Common myeloid progenitor, CD34-positive (primary cell): ENCODE measurements around the gene AUTS2.

Experiments used
- CTCF ChIA-PET: fragments of 350-600 bp; sonication (Branson Sonifier 250); formaldehyde crosslinking; loops from one replicate; lab custom pipeline; 2021; ENCODE audit warnings: antibody characterized with exemption; lab: Charles Lee
- POLR2A ChIA-PET: fragments of 350-600 bp; sonication (Branson Sonifier 250); formaldehyde crosslinking; loops from one replicate; lab custom pipeline; 2021; ENCODE audit warnings: antibody characterized with exemption; lab: Charles Lee
- DNase-seq, 3 donors: peaks; one replicate each; pipeline versions ENCODE4 v3.0.0 to v3.0.0-alpha.2; 2013
- H3K27ac ChIP-seq, 2 experiments: 1 replicate in 1 of 2; 2 replicates in 1 of 2; pipeline ENCODE4 v1.7.0; 2013; ENCODE audit warnings: inconsistent platforms in 2 of 2, low read length in 2 of 2, mild to moderate bottlenecking in 2 of 2, low read depth in 1 of 2, moderate library complexity in 1 of 2; ENCODE audit not compliant: severe bottlenecking in 2 of 2, insufficient read depth in 1 of 2, poor library complexity in 1 of 2
- H3K27me3 ChIP-seq, 5 experiments: replicated peaks in 2 of 5; 1 replicate in 3 of 5; 2 replicates in 2 of 5; pipeline versions ENCODE4 v1.6.1 to v1.7.0; 2013; ENCODE audit warnings: low read length in 4 of 5, mild to moderate bottlenecking in 2 of 5, moderate library complexity in 2 of 5, inconsistent platforms in 1 of 5; ENCODE audit not compliant: insufficient read depth in 5 of 5, control insufficient read depth in 4 of 5
- H3K36me3 ChIP-seq, 4 experiments: 1 replicate in 2 of 4; 2 replicates in 2 of 4; pipeline versions ENCODE4 v1.6.1 to v1.7.0; 2013; ENCODE audit warnings: low read length in 3 of 4, control low read depth in 1 of 4, mild to moderate bottlenecking in 1 of 4; ENCODE audit not compliant: control insufficient read depth in 4 of 4, insufficient read depth in 4 of 4
- H3K4me1 ChIP-seq, 4 experiments: 1 replicate in 3 of 4; 2 replicates in 1 of 4; pipeline versions ENCODE4 v1.6.1 to v1.7.1; 2013; ENCODE audit warnings: low read length in 3 of 4, mild to moderate bottlenecking in 3 of 4, control low read depth in 1 of 4, inconsistent platforms in 1 of 4, moderate library complexity in 1 of 4; ENCODE audit not compliant: control insufficient read depth in 4 of 4, insufficient read depth in 4 of 4; ENCODE audit errors: control extremely low read depth in 1 of 4
- H3K4me3 ChIP-seq, 7 experiments: 1 replicate in 4 of 7; 2 replicates in 3 of 7; pipeline versions ENCODE4 v1.5.1 to v1.7.0; 2013; ENCODE audit warnings: mild to moderate bottlenecking in 7 of 7, low read length in 6 of 7, moderate library complexity in 6 of 7, inconsistent platforms in 2 of 7, low read depth in 2 of 7, control low read depth in 1 of 7; ENCODE audit not compliant: insufficient read depth in 4 of 7, control insufficient read depth in 1 of 7; ENCODE audit errors: extremely low read depth in 1 of 7
- H3K9me3 ChIP-seq, 5 experiments: 1 replicate in 4 of 5; 2 replicates in 1 of 5; pipeline versions ENCODE4 v1.6.1 to v1.7.1; 2013; ENCODE audit warnings: low read length in 4 of 5, mild to moderate bottlenecking in 2 of 5, inconsistent platforms in 1 of 5, low read depth in 1 of 5, moderate library complexity in 1 of 5; ENCODE audit not compliant: control insufficient read depth in 4 of 5, insufficient read depth in 2 of 5; ENCODE audit errors: control extremely low read depth in 1 of 5
- WGBS: methylation state at CpG from one replicate; pipeline ENCODE4 v1.1.5; 2013; ENCODE audit not compliant: insufficient coverage; 5-methylcytosine and 5-hydroxymethylcytosine counted together

Gene AUTS2

DNA sequence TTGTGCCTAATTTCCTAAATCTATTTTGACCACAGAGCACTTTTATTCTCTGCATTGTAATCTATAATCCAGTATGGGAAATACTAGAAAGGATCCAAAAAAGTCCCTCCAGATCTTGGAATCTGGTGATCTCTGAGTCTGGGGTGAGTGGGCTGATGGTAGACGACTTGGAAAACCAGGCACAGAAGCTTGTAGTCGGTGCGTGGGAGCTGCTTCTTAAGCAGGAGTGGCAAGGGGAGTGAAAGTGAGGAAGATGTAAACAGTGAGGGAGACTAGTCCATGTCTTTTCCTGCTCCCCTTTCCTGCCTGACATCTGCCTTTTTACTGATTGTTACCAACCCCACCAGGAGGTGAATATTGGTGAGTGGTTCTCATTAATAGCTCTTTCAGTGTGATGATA lies 6.8 kb downstream of the AUTS2 start:
- ChIA-PET POLR2A (no interaction called here), CTCF (interaction anchor here (0.9 kb wide), 1 partner anchor 8 kb away, joined by 3 read pairs; no protein-coding TSS in a partner anchor)
- Histone ChIP-seq H3K36me3 (no peaks in the 10 kb centered on the region), H3K4me1 (peaks cover 2 to 41% (median 21%) of the 10 kb centered on the region in 4 experiments), H3K27me3 (no peaks in the 10 kb centered on the region), H3K9me3 (no peaks in the 10 kb centered on the region), H3K4me3 (no peak overlapping the region), H3K27ac (no peak overlapping the region)
- DNase-seq = no peak
- WGBS = 100% methylated on average over 3 of the region's 3 CpGs

- CTCF ChIA-PET = interaction anchor here (0.8 kb wide), 1 partner anchor 12 kb away, joined by 5 read pairs; no protein-coding TSS in a partner anchor
These were observed 7.3 kb downstream of the AUTS2 start for GRCh38 chr7:69605546-69605945.

DNA sequence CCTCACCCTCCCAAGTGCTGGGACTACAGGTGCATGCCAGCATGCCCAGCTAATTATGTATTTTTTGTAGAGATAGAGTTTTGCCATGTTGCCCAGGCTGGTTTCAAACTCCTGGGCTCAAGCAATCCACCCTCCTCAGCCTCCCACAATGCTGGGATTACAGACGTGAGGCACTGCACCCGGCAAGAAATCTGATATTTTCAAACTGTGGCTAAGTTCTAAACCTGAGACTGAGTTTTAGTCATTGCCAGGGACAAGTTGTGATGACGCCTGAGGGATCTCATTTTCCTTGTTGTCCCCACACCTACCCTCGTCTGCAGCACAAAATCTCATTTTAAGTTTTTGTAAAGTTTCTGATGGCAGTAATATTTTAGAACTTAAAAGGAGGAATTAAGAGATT lies 9.8 kb downstream of the AUTS2 start:
- Histone ChIP-seq H3K4me1 (peaks cover 0 to 31% (median 15%) of the 10 kb centered on the region in 4 experiments), H3K9me3 (no peaks in the 10 kb centered on the region), H3K27me3 (no peaks in the 10 kb centered on the region), H3K27ac (no peak overlapping the region), H3K4me3 (no peak overlapping the region), H3K36me3 (no peaks in the 10 kb centered on the region)
- 97% methylated on average over 2 of the region's 4 CpGs for WGBS
- POLR2A ChIA-PET = no interaction called here
- no peak for DNase-seq
- CTCF ChIA-PET = no interaction called here

More at GRCh38 chr7:69605546-69605945, 7.3 kb downstream of the AUTS2 start:
- DNase-seq = no peak
- no peak overlapping the region for H3K4me3 ChIP-seq
- no peaks in the 10 kb centered on the region for H3K27me3 ChIP-seq
- H3K9me3 ChIP-seq = no peaks in the 10 kb centered on the region
- H3K4me1 ChIP-seq = peaks cover under 1 to 41% (median 21%) of the 10 kb centered on the region in 4 experiments
- 45% methylated on average over 2 of the region's 2 CpGs for WGBS
- H3K27ac ChIP-seq = no peak overlapping the region
- POLR2A ChIA-PET = no interaction called here
- H3K36me3 ChIP-seq = no peaks in the 10 kb centered on the region

DNA sequence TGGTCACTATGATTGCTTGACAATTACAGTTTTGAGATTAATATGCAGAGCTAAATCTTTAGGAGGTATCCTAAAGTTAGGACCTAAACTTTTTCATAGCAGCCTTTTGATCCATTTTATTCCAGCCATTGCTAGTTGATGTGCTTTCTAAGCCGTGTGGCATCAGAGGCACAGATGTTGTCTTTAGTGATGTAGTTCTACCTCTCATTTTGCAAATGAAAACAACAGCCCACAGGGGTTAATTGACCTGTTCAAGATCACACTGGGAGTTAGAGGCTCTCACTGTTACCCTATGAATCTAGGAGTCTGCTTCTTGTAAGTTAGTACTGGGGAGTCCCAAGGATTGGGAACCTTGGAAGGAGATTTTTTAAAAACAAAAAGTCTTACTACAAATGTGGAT lies 10.6 kb downstream of the AUTS2 start:
- peaks cover 0 to 24% (median 13%) of the 10 kb centered on the region in 4 experiments for H3K4me1 ChIP-seq
- H3K27me3 ChIP-seq = no peaks in the 10 kb centered on the region
- no peaks in the 10 kb centered on the region for H3K9me3 ChIP-seq
- no peak overlapping the region for H3K4me3 ChIP-seq
- CTCF ChIA-PET = no interaction called here
- no peak overlapping the region for H3K27ac ChIP-seq
- POLR2A ChIA-PET = no interaction called here
- H3K36me3 ChIP-seq = no peaks in the 10 kb centered on the region
- no peak for DNase-seq
- WGBS = no CpG with 5 or more reads among the region's 1 CpG

DNA sequence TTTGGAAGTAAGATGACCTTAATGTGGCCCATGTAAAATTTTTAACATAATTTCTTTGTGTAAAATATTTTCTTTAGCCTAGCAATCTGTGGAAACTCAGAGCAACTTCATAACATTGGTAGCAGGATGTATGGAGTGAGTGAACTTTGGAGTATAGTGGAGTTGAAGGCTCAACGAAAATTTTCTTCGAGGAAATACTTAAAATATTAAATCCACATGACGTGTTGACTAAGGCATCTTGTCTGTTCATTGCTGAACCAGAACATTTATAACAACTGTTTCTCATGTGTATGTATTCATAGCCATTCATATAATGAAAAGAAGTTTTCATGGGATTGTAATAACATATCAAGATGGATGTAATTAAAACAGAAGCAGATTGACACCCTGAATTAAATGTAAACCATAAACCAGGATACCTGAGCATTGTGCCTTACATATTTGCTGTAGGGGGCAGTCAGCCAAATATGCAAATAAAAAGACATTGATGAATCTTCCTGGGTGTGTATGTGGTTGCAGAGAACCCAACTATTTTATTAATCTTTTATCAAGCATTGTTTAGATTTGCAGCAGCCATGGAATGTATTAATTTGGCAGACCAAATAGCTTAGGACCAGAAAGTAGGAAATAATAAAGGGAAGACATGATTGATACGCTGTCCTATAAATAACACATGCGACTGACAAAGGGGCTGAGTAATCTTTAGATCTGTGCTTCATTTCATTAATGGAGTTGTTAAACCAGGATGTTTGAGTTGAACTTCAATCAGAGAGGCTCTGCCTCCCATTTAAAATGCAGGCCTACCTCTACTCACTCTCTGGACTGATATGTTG lies 11.5 kb downstream of the AUTS2 start:
- H3K4me3 ChIP-seq = no peak overlapping the region
- ChIA-PET POLR2A (no interaction called here), CTCF (no interaction called here)
- H3K4me1 ChIP-seq = peaks cover 0 to 15% (median 12%) of the 10 kb centered on the region in 4 experiments
- no peaks in the 10 kb centered on the region for H3K9me3 ChIP-seq
- 95% methylated on average over 2 of the region's 5 CpGs for WGBS
- H3K36me3 ChIP-seq = no peaks in the 10 kb centered on the region
- no peak for DNase-seq
- no peaks in the 10 kb centered on the region for H3K27me3 ChIP-seq
- no peak overlapping the region for H3K27ac ChIP-seq

GRCh38 chr7:69610374-69611084 lies 12.3 kb downstream of the AUTS2 start:
- peaks cover 0 to 14% (median 12%) of the 10 kb centered on the region in 4 experiments for H3K4me1 ChIP-seq
- peak in 2 of 3 donors; percentile 73 to 78 for DNase-seq
- 46% methylated on average over 6 of the region's 8 CpGs for WGBS
- no peak overlapping the region for H3K4me3 ChIP-seq
- no peaks in the 10 kb centered on the region for H3K36me3 ChIP-seq
- no peak overlapping the region for H3K27ac ChIP-seq
- CTCF ChIA-PET = no interaction called here
- POLR2A ChIA-PET = no interaction called here
- no peaks in the 10 kb centered on the region for H3K27me3 ChIP-seq
- no peaks in the 10 kb centered on the region for H3K9me3 ChIP-seq

DNA sequence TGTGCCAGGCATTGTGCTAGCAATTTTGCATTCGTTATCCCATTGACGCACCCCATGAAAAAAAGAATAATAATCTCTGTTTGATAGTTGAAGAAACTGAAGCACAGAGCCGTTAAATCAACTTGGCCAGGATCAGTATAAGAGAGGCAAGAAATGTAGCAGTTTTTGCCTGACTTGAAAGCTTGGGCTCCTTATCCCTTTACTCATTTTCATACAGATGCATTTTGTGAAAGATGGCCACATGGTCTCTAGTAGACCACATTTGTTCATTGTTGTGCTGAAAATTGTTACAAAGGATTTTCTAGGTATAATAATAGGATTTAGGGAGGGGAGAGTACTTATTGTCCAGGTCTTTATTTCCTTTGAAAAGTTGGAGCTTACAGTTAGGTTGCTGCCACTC lies 14.7 kb downstream of the AUTS2 start:
- Histone ChIP-seq H3K27ac (no peak overlapping the region), H3K36me3 (no peaks in the 10 kb centered on the region), H3K4me3 (no peak overlapping the region), H3K27me3 (no peaks in the 10 kb centered on the region), H3K4me1 (peaks cover 0 to 15% (median 13%) of the 10 kb centered on the region in 4 experiments), H3K9me3 (no peaks in the 10 kb centered on the region)
- DNase-seq = no peak
- WGBS = 92% methylated on average over 2 of the region's 3 CpGs
- POLR2A ChIA-PET = no interaction called here
- CTCF ChIA-PET = interaction anchor here (0.7 to 1.3 kb wide), 4 partner anchors 8 to 110 kb away, joined by 3 to 5 read pairs (median 3); no protein-coding TSS in a partner anchor
